ENCODE data around the gene ZNF471. TPM values are rescaled to one million over a fixed set of nuclear protein-coding genes. Genes with fewer than 3 reads are reported as not detected.

The ZNF471 gene
- total and polyA plus RNA-seq, 7 experiments from 2014 or later, result 0.22 to 2.3 (median 1.6) TPM

DNA sequence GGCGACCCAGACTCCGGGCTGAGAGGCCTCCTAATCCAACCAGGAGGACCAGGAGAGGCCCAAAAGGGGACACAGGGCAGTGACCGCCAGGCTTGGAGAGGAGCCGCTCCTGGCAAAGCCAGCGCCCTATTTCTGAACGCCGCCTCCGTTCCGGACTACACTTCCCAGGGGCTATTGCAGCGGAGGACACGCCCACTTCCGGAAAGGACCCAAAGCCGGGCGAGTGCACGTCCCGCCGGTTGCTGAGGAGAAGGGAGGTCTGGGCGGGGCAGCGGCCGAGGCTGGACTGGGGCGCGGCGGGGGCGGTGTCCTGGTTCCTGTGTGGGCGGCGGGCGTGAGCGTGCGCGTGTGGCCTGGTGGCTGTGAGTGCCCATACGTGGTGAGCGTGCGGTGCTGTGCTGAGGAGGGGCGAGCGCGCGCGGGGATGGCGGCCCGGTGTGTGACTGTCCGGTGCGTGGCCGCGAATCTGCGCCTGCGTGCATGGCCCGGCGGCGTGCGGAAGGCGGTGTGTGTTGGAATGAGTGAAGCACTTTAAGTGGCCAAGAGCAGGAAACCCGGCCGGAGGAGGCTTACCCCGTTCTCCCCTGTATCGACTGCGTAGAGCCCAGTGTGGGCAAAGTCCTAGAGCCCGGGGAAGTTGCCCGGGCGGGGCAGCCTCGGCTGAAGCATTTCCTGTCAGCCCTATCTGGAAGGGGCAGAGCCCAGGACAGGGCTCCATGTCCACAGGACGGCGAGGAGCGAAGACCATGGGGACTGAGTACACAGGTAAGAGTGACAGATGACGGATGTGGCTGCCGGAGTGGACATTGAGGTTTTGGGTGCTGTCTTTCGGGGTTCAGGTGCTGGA lies 59.8 kb downstream of the ZNF471 start, which contains the start of gene ZNF470:
TSS of gene ZNF470 (plus strand) at position 195 of the 847 bp plus-strand sequence. CDS start 2,844 bp downstream, outside the sequence.
- H3K9me3 Mint-ChIP-seq, result peaks cover 10 to 96% (median 47%) of the 10 kb centered on the region in 11 donors
- peak within 1 kb of the TSS; percentile 59 to 91 (median 84) for H3K27ac Mint-ChIP-seq
- peak within 1 kb of the TSS; percentile 86 for H3K4me3 ChIP-seq (ENCODE audit: low read length)
- no peaks in the 10 kb centered on the region for H3K27me3 Mint-ChIP-seq
- H3K4me1 ChIP-seq (ENCODE audit: control insufficient read depth in 2 of 2, insufficient read depth in 2 of 2, low read length in 2 of 2), result peaks cover 0 to 9% of the 10 kb centered on the region in 2 donors
- peaks cover 35 to 68% (median 54%) of the 10 kb centered on the region in 5 donors for H3K36me3 Mint-ChIP-seq
- H3K4me1 Mint-ChIP-seq, result peaks cover 10 to 25% (median 13%) of the 10 kb centered on the region in 7 donors
- peak within 1 kb of the TSS; percentile 77 for H3K27ac ChIP-seq (ENCODE audit: low read depth, low read length)
- no peaks in the 10 kb centered on the region for H3K27me3 ChIP-seq (ENCODE audit: control insufficient read depth in 2 of 2, insufficient read depth in 2 of 2, low read length in 2 of 2)
- H3K4me3 Mint-ChIP-seq, result peak within 1 kb of the TSS; percentile 89 to 98 (median 96)
- CTCF ChIA-PET, result no interaction called here
- POLR2A ChIA-PET, result interaction anchor here (0.5 to 1.2 kb wide), 2 partner anchors 28 to 606 kb away, joined by 3 to 4 read pairs; partner anchors contain the start of gene ZFP28
- peaks cover 0 to 31% (median 8%) of the 10 kb centered on the region in 3 experiments for H3K36me3 ChIP-seq (ENCODE audit: control insufficient read depth in 2 of 3, insufficient read depth in 3 of 3, low read length in 3 of 3)
- DNase-seq, result peak; percentile 73 to 86 (median 80)
- peaks cover 5 to 75% (median 7%) of the 10 kb centered on the region in 3 experiments for H3K9me3 ChIP-seq (ENCODE audit: control insufficient read depth in 2 of 3, low read length in 3 of 3)
- intact Hi-C loops (cut with micrococcal nuclease), result loop anchor here (1.0 to 2.0 kb wide), 8 partner anchors 28 to 1587 kb away; partner anchors contain the start of genes ZFP28 (in 2 of the 2), ZNF582 (in 2 of the 2), ZNF71 (in 2 of the 2) and ZNF583 (in 1 of the 2)
- ATAC-seq, result peak; percentile 98

GRCh38 chr19:56572589-56572988 lies 64.9 kb downstream of the ZNF471 start:
- Histone ChIP-seq H3K4me1 (ENCODE audit: control insufficient read depth in 2 of 2, insufficient read depth in 2 of 2, low read length in 2 of 2) (peaks cover 0 to 9% of the 10 kb centered on the region in 2 donors), H3K27ac (ENCODE audit: low read depth, low read length) (no peak overlapping the region), H3K36me3 (ENCODE audit: control insufficient read depth in 2 of 3, insufficient read depth in 3 of 3, low read length in 3 of 3) (peaks cover 0 to 59% (median 11%) of the 10 kb centered on the region in 3 experiments), H3K9me3 (ENCODE audit: control insufficient read depth in 2 of 3, low read length in 3 of 3) (peaks cover 15 to 89% (median 22%) of the 10 kb centered on the region in 3 experiments), H3K4me3 (ENCODE audit: low read length) (peak overlapping the region; percentile 6), H3K27me3 (ENCODE audit: control insufficient read depth in 2 of 2, insufficient read depth in 2 of 2, low read length in 2 of 2) (no peaks in the 10 kb centered on the region)
- no peaks in the 10 kb centered on the region for H3K27me3 Mint-ChIP-seq
- ATAC-seq (no peak), DNase-seq (no peak)
- H3K27ac Mint-ChIP-seq, result no peak overlapping the region
- peaks cover 3 to 11% (median 5%) of the 10 kb centered on the region in 7 donors for H3K4me1 Mint-ChIP-seq
- no peak overlapping the region for H3K4me3 Mint-ChIP-seq
- intact Hi-C loops (cut with micrococcal nuclease), result no loop called here
- ChIA-PET CTCF (no interaction called here), POLR2A (no interaction called here)
- H3K9me3 Mint-ChIP-seq, result peaks cover 3 to 99% (median 61%) of the 10 kb centered on the region in 11 donors
- H3K36me3 Mint-ChIP-seq, result peaks cover 52 to 80% (median 75%) of the 10 kb centered on the region in 5 donors

DNA sequence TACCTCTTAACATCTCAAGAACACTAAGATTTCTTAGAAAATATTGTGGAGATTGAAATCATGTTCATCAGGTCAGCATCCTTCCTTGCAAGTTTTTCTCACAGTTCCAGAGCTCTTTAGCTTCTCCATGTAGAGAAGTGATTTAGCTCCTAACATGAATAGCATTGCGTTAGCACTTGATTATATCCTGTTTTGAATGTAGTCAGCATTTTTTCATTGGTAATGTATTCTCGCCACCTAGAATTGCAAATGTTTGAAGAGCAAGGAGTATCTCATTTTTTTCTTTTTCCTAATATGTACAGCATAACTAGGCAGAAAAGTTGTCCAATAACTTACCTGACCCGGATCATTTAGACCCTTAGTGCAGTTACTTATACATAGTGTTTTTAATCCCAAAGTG lies 66.3 kb downstream of the ZNF471 start:
- ChIA-PET CTCF (interaction anchor here (0.6 kb wide), 1 partner anchor 20 kb away, joined by 3 read pairs; no protein-coding TSS in a partner anchor), POLR2A (interaction anchor here (0.7 kb wide), 1 partner anchor 1343 kb away, joined by 3 read pairs; no protein-coding TSS in a partner anchor)
- intact Hi-C loops (cut with micrococcal nuclease), result no loop called here
- H3K27ac ChIP-seq (ENCODE audit: low read depth, low read length), result no peak overlapping the region
- H3K36me3 Mint-ChIP-seq, result peaks cover 51 to 77% (median 70%) of the 10 kb centered on the region in 5 donors
- H3K36me3 ChIP-seq (ENCODE audit: control insufficient read depth in 2 of 3, insufficient read depth in 3 of 3, low read length in 3 of 3), result peaks cover 0 to 57% (median 11%) of the 10 kb centered on the region in 3 experiments
- ATAC-seq (no peak), DNase-seq (no peak)
- no peaks in the 10 kb centered on the region for H3K4me1 Mint-ChIP-seq
- H3K9me3 ChIP-seq (ENCODE audit: control insufficient read depth in 2 of 3, low read length in 3 of 3), result peaks cover 25 to 91% (median 34%) of the 10 kb centered on the region in 3 experiments
- no peaks in the 10 kb centered on the region for H3K27me3 ChIP-seq (ENCODE audit: control insufficient read depth in 2 of 2, insufficient read depth in 2 of 2, low read length in 2 of 2)
- no peak overlapping the region for H3K4me3 ChIP-seq (ENCODE audit: low read length)
- H3K27ac Mint-ChIP-seq, result no peak overlapping the region
- H3K4me3 Mint-ChIP-seq, result no peak overlapping the region
- no peaks in the 10 kb centered on the region for H3K4me1 ChIP-seq (ENCODE audit: control insufficient read depth in 2 of 2, insufficient read depth in 2 of 2, low read length in 2 of 2)
- no peaks in the 10 kb centered on the region for H3K27me3 Mint-ChIP-seq
- H3K9me3 Mint-ChIP-seq, result peaks cover 3 to 99% (median 72%) of the 10 kb centered on the region in 11 donors

GRCh38 chr19:56577719-56578602 lies 70.3 kb downstream of the ZNF471 start:
- DNase-seq (no peak), ATAC-seq (no peak)
- Histone ChIP-seq H3K4me3 (ENCODE audit: low read length) (peak overlapping the region; percentile 14), H3K27ac (ENCODE audit: low read depth, low read length) (no peak overlapping the region), H3K27me3 (ENCODE audit: control insufficient read depth in 2 of 2, insufficient read depth in 2 of 2, low read length in 2 of 2) (no peaks in the 10 kb centered on the region), H3K36me3 (ENCODE audit: control insufficient read depth in 2 of 3, insufficient read depth in 3 of 3, low read length in 3 of 3) (peaks cover 0 to 33% (median 3%) of the 10 kb centered on the region in 3 experiments), H3K9me3 (ENCODE audit: control insufficient read depth in 2 of 3, low read length in 3 of 3) (peaks cover 25 to 98% (median 65%) of the 10 kb centered on the region in 3 experiments), H3K4me1 (ENCODE audit: control insufficient read depth in 2 of 2, insufficient read depth in 2 of 2, low read length in 2 of 2) (no peaks in the 10 kb centered on the region)
- H3K4me3 Mint-ChIP-seq, result no peak overlapping the region
- no peak overlapping the region for H3K27ac Mint-ChIP-seq
- ChIA-PET POLR2A (no interaction called here), CTCF (no interaction called here)
- H3K4me1 Mint-ChIP-seq, result no peaks in the 10 kb centered on the region
- intact Hi-C loops (cut with micrococcal nuclease), result no loop called here
- H3K27me3 Mint-ChIP-seq, result no peaks in the 10 kb centered on the region
- H3K36me3 Mint-ChIP-seq, result peaks cover 44 to 58% (median 45%) of the 10 kb centered on the region in 5 donors
- peaks cover 12 to 100% (median 78%) of the 10 kb centered on the region in 11 donors for H3K9me3 Mint-ChIP-seq

Other genes with a start within 250 kb of the ZNF471 start
- gene EDDM13, start 235.1 kb upstream of the ZNF471 start, total RNA-seq, result 1 to 10 TPM in 1 of 5 experiments, not detected in 4; 3.0 TPM
- gene EDDM13, start 235.1 kb upstream of the ZNF471 start, polyA plus RNA-seq, result 1 to 10 TPM in 1 of 2 donors, not detected in 1; 1.3 TPM
- 10 to 100 TPM in 4 of 5 experiments, 1 to 10 TPM in 1; 8.0 to 15.4 (median 11.8) TPM for gene ZSCAN5A, start 193.0 kb upstream of the ZNF471 start, total RNA-seq
- 1 to 10 TPM; 6.7 to 7.6 TPM for gene ZSCAN5A, start 193.0 kb upstream of the ZNF471 start, polyA plus RNA-seq
- gene ZNF582, start 114.3 kb upstream of the ZNF471 start, total RNA-seq, result 1 to 10 TPM; 1.7 to 7.6 (median 3.3) TPM
- 1 to 10 TPM; 5.7 to 5.8 TPM for gene ZNF582, start 114.3 kb upstream of the ZNF471 start, polyA plus RNA-seq
- 10 to 100 TPM in 2 of 5 experiments, 1 to 10 TPM in 3; 2.4 to 14.3 (median 3.1) TPM for gene ZNF583, start 103.5 kb upstream of the ZNF471 start, total RNA-seq
- gene ZNF583, start 103.5 kb upstream of the ZNF471 start, polyA plus RNA-seq, result 10 to 100 TPM; 16.3 to 20.1 TPM
- 1 to 10 TPM in 4 of 5 experiments, not detected in 1; 1.1 to 8.1 (median 2.2) TPM for gene ZNF667, start 30.5 kb upstream of the ZNF471 start, total RNA-seq
- 1 to 10 TPM; 2.3 to 3.1 TPM for gene ZNF667, start 30.5 kb upstream of the ZNF471 start, polyA plus RNA-seq
- gene ZFP28, start 31.1 kb downstream of the ZNF471 start, total RNA-seq, result 10 to 100 TPM in 2 of 5 experiments, 1 to 10 TPM in 3; 3.1 to 10.6 (median 5.4) TPM
- gene ZFP28, start 31.1 kb downstream of the ZNF471 start, polyA plus RNA-seq, result 1 to 10 TPM; 2.4 to 2.8 TPM
- 1 to 10 TPM in 4 of 5 experiments, under 1 TPM in 1; 0.98 to 5.9 (median 2.4) TPM for gene ZNF470, start 59.6 kb downstream of the ZNF471 start, total RNA-seq
- gene ZNF470, start 59.6 kb downstream of the ZNF471 start, polyA plus RNA-seq, result 1 to 10 TPM; 2.1 to 3.5 TPM
- gene ZNF71, start 87.4 kb downstream of the ZNF471 start, total RNA-seq, result 1 to 10 TPM; 4.5 to 7.7 (median 6.6) TPM
- 10 to 100 TPM in 1 of 2 donors, 1 to 10 TPM in 1; 7.7 to 12.9 TPM for gene ZNF71, start 87.4 kb downstream of the ZNF471 start, polyA plus RNA-seq
- under 1 TPM in 2 of 5 experiments, not detected in 3; 0.31 to 0.37 TPM for gene SMIM17, start 135.3 kb downstream of the ZNF471 start, total RNA-seq
- not detected for gene SMIM17, start 135.3 kb downstream of the ZNF471 start, polyA plus RNA-seq
- 1 to 10 TPM in 4 of 5 experiments, under 1 TPM in 1; 0.73 to 5.7 (median 1.4) TPM for gene ZNF835, start 163.9 kb downstream of the ZNF471 start, total RNA-seq
- gene ZNF835, start 163.9 kb downstream of the ZNF471 start, polyA plus RNA-seq, result 10 to 100 TPM in 1 of 2 donors, 1 to 10 TPM in 1; 1.9 to 10.4 TPM

Measured in naive thymus-derived CD4-positive, alpha-beta T cell (primary cell).